Calu3 (cell line): ENCODE data around the gene RCVRN. TPM values are rescaled to one million over a fixed set of nuclear protein-coding genes. Genes with fewer than 3 reads are reported as not detected.

Experiments used
- BruUV-seq: library from RNA; stranded (reverse); fragments of 400-500 nt; replicated peaks from 2 replicates; lab custom pipeline; 2021; lab: Mats Ljungman, UMichigan
- CTCF ChIA-PET: fragments of 300-600 bp; sonication (Branson Sonifier 250); formaldehyde crosslinking; loops from one replicate; lab custom pipeline; 2022; ENCODE audit warnings: antibody characterized with exemption; lab: Charles Lee
- DNase-seq: peaks from one replicate; pipeline ENCODE4 v3.0.0; 2022
- H3K27ac Mint-ChIP-seq: one replicate; pipeline ENCODE4 v1.8.0; 2022; ENCODE audit warnings: mixed read lengths; ENCODE audit not compliant: unreplicated experiment
- H3K27me3 Mint-ChIP-seq: one replicate; pipeline ENCODE4 v1.8.0; 2022; ENCODE audit warnings: mixed read lengths; ENCODE audit not compliant: unreplicated experiment
- H3K36me3 Mint-ChIP-seq: one replicate; pipeline ENCODE4 v1.8.0; 2022; ENCODE audit warnings: mild to moderate bottlenecking, moderate library complexity, mixed read lengths; ENCODE audit not compliant: insufficient read depth, unreplicated experiment
- H3K4me1 Mint-ChIP-seq: one replicate; pipeline ENCODE4 v1.8.0; 2022; ENCODE audit warnings: mild to moderate bottlenecking, low read depth, mixed read lengths; ENCODE audit not compliant: unreplicated experiment
- H3K4me3 Mint-ChIP-seq: one replicate; pipeline ENCODE4 v1.8.0; 2022; ENCODE audit warnings: mild to moderate bottlenecking, low read depth, moderate library complexity, mixed read lengths; ENCODE audit not compliant: unreplicated experiment
- H3K9me3 Mint-ChIP-seq: one replicate; pipeline ENCODE4 v1.8.0; 2022; ENCODE audit warnings: low read depth, mixed read lengths; ENCODE audit not compliant: unreplicated experiment
- intact Hi-C: fragments of 100-400 bp; cut with micrococcal nuclease; formaldehyde crosslinking; loops from one replicate; pipeline ENCODE4 v1.10.0; 2022; ENCODE audit not compliant: unreplicated experiment
- total RNA-seq: library from RNA; stranded (reverse); gene quantifications from 2 replicates; pipeline ENCODE4 v1.2.3, GENCODE V29; 2022
- TF ChIP-seq, protein P1 (sequence below): fragments of 200-600 bp; IDR thresholded peaks from one replicate; pipeline ENCODE4 v1.8.0; 2022; ENCODE audit warnings: antibody characterized with exemption; ENCODE audit not compliant: unreplicated experiment

RCVRN gene
- total RNA-seq, 1 experiment from 2014 or later = not detected

DNA sequence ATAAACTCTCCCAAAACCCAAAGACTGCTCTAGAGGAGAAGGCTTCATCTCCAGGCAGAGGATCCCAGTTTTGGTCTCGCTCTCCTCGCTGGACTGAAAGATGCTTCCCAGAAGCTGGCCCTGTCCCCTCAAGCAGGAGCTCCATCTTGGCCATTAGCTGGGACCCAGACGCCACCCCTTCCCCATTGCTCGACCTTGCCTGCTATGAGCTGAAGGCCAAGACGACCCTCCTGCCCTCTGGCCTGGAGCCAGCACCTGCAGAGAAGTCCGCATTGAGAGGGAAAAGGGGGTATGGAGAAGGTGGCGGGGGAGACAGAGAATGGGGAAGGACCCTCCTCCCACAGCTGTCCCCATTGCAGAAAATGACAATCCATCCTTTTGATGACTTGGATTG, 3.6 kb upstream of the RCVRN start:
- Mint-ChIP-seq H3K4me3 (no peak overlapping the region), H3K4me1 (no peaks in the 10 kb centered on the region), H3K27ac (no peak overlapping the region), H3K36me3 (peaks cover 4% of the 10 kb centered on the region), H3K9me3 (no peaks in the 10 kb centered on the region), H3K27me3 (peaks cover 24% of the 10 kb centered on the region)
- intact Hi-C loops = no loop called here
- no peak for DNase-seq
- CTCF ChIA-PET = no interaction called here
- BruUV-seq = no TSS peak
- TF ChIP-seq, protein P1, sequence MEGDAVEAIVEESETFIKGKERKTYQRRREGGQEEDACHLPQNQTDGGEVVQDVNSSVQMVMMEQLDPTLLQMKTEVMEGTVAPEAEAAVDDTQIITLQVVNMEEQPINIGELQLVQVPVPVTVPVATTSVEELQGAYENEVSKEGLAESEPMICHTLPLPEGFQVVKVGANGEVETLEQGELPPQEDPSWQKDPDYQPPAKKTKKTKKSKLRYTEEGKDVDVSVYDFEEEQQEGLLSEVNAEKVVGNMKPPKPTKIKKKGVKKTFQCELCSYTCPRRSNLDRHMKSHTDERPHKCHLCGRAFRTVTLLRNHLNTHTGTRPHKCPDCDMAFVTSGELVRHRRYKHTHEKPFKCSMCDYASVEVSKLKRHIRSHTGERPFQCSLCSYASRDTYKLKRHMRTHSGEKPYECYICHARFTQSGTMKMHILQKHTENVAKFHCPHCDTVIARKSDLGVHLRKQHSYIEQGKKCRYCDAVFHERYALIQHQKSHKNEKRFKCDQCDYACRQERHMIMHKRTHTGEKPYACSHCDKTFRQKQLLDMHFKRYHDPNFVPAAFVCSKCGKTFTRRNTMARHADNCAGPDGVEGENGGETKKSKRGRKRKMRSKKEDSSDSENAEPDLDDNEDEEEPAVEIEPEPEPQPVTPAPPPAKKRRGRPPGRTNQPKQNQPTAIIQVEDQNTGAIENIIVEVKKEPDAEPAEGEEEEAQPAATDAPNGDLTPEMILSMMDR = no peak

DNA sequence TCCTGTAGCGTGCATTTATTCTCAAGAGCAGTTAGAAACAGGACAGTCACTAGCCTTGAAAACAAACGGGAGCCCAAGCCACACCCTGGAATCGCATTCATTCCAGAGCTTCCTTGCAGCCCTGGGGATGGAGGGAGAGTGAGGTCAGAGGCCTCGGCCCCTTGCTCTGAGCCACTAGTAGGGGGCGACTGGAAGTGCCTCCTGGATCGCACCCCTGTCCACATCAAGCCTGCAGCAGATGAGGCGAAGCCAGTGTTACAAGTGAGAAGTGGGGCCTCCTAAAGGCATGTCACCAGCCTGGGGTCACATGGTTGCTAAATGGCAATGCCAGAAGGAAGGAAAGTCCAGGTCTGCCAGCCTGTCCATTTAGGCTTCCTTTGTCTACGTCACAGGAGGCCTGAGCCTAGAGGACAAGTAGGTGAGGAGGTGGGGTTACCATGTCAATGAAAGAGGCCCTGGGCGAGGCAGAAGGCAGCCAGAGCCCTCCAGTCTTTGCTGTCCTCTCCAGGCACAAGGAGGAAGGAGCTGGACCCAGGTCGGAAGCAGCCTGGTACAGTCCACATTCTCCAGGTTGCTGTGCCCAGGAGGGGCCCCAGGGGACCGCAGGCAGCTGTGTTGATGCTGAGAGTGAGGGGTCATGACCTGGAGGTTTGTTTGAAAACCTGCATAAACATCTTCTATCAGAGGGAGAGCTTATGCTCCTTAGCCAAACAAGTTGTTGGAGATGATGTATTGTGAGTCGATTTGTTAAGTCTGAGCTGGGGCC, 3.0 kb upstream of the RCVRN start:
- Mint-ChIP-seq H3K27ac (no peak overlapping the region), H3K4me1 (no peaks in the 10 kb centered on the region), H3K36me3 (peaks cover 4% of the 10 kb centered on the region), H3K27me3 (peaks cover 24% of the 10 kb centered on the region), H3K9me3 (no peaks in the 10 kb centered on the region), H3K4me3 (no peak overlapping the region)
- intact Hi-C loops = no loop called here
- BruUV-seq = no TSS peak
- TF ChIP-seq, protein P1 = no peak
- CTCF ChIA-PET = no interaction called here
- DNase-seq = no peak

- Mint-ChIP-seq H3K27me3 (peaks cover 23% of the 10 kb centered on the region), H3K9me3 (no peaks in the 10 kb centered on the region), H3K27ac (no peak overlapping the region), H3K4me1 (no peaks in the 10 kb centered on the region), H3K36me3 (peaks cover 4% of the 10 kb centered on the region), H3K4me3 (no peak overlapping the region)
- no TSS peak for BruUV-seq
- CTCF ChIA-PET = no interaction called here
- TF ChIP-seq, protein P1 = no peak
- no peak for DNase-seq
- intact Hi-C loops = no loop called here
Measured at GRCh38 chr17:9907131-9907530, 2.1 kb upstream of the RCVRN start.

DNA sequence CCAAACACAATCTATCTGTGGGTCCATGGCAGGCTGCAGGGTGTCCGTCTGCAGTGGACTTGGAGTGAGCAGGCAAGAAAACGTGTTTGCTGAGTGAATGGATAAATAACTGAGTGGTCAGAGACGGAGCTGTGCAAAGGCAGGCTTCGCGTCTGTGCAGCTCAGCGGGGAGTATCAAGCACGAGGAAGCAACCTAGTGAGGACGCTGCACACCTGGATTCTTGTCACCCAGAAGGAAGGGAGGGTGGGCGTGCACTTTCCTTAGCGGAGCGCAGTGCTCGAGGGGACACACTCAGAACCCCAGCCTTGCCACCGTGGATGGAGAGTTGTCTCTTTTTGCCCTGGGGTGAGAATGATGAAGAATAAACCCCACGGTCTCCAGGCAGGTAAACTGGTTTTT, 1.5 kb upstream of the RCVRN start:
- TF ChIP-seq, protein P1 = no peak
- Mint-ChIP-seq H3K4me3 (no peak overlapping the region), H3K4me1 (no peaks in the 10 kb centered on the region), H3K9me3 (no peaks in the 10 kb centered on the region), H3K36me3 (peaks cover 4% of the 10 kb centered on the region), H3K27me3 (peaks cover 18% of the 10 kb centered on the region), H3K27ac (no peak overlapping the region)
- intact Hi-C loops = no loop called here
- CTCF ChIA-PET = no interaction called here
- no peak for DNase-seq
- no TSS peak for BruUV-seq
